ENCODE measurements around the gene IKZF2.

IKZF2 gene

DNA sequence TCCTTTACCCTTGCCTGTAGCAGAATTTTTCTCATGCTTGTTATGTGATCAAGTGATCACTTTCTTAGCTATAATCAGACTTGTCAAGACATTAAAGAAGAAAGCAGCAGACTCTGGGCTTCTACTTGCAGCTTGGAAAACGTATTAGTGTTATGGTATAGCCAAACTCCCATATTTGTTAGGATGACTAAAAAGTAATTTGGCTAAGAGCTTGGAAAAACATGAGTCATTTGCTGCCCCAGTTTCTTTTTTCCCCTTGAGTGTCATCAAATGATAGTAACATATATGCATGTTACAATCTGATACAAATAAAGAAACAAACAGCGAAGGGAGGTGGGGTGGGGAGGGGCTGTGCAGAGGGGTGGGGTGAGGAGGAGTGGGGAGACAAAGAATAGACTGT is 155.5 kb downstream of the IKZF2 start:
- no peak for DNase-seq

DNA sequence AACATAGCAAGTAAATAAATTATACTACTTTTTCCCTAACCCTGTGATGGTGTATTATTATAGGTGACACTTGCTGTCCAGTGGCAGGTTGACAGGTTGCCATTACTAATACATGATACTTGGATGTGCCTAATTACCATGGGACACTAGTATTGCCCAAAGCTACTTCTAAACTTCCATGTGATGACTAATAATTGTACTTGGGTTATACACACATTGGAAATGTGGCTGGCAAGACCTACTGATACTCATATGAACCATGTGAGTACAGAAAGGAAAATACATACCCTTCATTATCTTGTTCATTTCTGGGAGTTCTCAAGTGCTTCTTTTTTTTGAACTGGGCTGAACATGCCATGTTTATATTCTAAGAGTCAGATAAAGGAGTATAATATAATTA is 156.4 kb downstream of the IKZF2 start:
- DNase-seq = no peak

DNA sequence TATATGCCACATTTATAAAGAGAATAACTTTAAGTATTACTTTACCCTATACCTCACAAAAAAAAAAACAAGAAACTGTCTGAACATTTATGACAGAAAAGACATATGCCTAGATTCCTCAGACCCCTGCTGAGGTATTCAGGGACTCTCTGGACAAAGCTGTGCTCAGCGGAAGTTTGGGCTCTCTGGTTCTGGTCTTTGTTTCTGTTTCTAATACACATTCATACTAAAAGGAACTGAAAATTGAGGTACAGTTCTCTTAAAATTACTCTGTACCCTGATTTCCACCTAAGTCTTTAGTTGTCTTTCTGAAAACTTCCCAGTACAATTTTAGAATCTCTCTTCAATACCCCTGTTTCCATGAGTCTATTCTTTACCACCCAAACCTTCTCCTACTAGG is 160.3 kb downstream of the IKZF2 start:
- DNase-seq = no peak

DNA sequence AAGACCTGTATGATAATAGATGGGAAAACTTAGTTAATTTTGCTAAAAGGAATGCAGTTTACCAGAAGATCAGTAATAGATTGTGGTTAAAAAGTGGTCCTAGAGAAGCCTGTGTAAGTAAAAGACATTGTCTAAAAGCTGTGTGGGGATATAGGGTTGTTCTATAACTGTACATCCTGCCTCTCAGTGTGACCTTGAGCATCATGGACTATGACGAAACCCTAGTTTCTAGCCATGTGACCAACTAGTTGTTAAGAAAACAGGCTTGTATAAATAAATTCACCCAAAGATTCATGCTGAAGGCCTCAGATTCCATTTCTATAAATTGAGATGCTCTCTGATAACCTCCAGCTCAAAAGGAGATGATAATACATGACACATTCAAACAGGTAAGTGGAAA is 160.7 kb downstream of the IKZF2 start:
- no peak for DNase-seq

DNA sequence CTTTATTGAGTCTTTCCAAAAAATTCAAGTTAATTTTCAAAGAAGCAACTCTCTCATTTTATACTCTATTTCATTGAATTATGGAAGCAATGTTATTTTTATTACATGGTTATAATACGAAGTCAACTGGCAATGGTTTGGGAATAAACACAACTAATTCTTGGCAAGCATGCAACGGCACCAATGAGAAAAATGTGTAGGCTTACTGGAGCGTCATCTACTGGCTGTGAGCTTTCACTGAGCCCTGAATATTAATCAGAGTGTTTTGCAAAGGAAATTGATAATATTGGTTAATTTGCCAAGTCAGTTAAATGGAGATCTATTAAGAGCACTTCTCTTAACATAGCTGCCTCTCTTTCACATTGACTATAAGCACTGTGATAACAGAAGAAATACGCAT is 163.9 kb downstream of the IKZF2 start:
- DNase-seq = no peak

DNA sequence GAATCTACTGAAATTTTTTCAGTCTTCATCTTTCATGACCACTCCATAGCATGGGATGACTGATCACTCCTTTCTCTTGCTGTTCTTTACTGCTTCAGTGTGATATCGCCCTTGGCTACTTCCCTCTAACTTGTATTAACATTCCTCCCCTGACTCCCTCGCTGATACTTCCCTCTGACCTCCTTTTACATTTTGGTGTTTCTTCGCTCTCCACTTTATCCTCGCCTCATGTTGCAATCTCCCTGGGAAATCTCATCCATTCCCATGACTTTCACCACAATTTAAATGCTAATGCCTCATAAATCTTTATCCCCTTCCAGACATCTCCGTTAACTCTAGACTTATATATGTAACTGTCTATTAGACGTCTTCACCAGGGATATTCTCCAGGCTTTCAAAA is 167.3 kb downstream of the IKZF2 start:
- no peak for DNase-seq

DNA sequence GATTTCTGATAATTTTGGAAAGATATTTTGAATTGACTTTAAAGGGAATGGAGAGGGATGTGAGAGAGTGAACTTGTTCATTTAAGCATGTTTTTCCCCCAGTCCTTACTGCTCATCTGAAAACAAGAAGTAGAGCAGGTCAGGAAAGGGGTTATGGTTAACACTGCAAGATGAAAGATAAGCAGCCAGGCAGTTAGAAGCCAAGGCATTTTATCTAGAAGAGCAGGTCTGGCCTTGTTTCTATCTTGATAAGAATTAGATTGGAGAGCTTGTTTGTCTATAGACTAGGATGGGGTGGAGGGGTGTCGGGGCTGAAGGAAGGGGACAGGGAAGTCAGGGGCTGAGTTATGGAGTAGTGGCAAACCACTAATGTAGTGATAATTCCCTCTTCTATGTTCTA is 171.6 kb downstream of the IKZF2 start:
- no peak for DNase-seq

DNA sequence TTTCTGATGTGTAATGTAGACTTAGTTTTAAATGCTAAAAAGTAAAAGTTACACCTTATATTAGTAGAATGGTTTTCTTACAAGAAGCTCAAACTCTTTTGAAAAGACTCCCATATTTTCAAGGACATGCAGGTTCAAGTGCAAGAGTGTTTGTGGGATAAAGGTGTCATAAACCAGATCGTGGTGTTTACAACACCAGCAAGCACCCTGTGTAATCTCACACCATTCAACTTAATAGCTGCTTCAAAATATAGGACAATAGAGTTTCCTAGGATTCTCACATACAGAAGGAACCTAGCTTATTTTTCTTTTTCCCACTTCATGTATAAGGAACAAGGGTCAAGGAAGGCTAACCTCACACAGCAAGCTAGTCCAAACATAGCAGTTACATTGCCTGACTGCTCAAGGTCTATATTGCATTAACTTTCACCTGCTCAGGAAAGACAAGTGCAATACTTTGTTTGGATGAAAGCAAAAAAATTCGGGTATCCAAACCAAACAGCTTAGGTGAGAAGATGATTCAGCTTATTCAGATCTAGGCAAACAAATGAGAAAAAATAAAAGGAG is 172.3 kb downstream of the IKZF2 start:
- no peak for DNase-seq

DNA sequence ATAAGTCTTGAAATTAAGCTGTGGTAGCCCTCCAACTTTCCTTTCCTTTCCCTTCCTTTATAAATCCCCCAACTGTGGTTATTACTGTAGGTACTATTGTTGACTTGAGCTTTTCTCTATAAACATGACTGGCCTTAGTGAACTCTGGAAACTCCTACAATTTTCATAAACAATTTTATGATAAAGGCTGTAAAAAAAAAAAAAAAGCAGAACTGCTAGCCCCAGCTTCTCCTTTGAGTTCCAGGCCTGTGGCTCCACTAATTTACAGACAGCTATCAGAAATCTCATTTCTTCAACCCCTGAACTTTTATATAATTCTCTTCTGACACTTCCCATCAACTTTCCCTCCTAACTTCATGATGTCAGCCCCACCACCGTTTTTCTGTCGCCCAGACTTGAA is 174.3 kb downstream of the IKZF2 start:
- peak; percentile 25 to 38 for DNase-seq

DNA sequence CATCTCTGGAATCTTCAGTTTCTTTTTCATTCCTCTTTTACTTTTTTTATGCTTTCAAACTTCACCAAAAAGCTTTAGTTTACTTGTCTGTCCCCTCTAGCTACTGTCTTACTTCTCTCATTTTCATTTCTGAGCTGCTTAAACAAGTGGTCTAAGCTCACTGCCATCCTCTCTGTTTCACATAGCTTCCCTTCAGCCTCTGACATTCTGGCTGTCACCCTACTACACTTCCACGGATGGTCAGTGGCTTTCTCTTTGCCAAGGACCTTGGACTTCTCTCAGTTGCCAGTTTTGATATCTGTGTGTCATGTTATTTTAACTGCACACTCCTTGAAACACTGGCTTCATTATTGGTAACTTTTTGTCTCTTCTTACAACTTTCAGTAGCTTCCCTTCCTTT is 176.1 kb downstream of the IKZF2 start:
- no peak for DNase-seq

DNA sequence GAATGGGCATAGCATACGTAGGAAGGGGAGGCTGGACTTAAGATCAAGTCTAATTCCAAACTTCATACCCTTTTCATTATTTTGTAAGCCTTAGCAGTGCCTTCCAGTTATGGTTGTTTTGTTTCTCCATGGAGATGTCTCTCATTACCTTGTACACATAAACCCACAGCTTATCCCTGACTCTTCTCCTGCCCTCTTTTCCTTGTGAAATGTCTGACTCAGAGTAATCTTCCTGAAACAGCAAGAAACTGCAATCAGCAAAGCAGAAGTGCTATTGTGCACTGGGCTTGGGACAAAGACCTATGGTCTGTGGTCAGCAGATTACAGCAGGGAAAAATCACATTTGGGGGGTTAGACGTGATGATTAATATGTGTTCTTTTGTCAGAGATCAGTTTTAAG is 176.7 kb downstream of the IKZF2 start:
- DNase-seq = peak; percentile 54 to 88

DNA sequence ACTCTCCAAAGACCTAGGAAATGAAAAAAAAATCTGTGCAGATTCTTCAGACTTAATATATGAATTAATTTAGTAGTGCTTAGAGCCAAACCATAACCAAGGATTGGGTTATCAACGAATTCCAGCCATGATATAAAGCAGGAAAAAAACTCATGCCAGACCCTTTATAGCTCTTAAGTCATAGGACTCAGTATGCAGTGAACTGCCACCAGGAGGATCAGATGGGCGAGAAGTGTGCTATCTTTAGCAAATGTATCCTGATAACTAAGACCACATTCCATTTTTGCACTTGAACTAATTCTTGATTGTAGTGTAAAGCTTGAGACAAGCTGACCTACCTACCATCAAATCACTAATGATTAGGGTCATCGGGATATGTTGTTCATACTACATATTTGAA is 178.1 kb downstream of the IKZF2 start:
- DNase-seq = no peak

DNA sequence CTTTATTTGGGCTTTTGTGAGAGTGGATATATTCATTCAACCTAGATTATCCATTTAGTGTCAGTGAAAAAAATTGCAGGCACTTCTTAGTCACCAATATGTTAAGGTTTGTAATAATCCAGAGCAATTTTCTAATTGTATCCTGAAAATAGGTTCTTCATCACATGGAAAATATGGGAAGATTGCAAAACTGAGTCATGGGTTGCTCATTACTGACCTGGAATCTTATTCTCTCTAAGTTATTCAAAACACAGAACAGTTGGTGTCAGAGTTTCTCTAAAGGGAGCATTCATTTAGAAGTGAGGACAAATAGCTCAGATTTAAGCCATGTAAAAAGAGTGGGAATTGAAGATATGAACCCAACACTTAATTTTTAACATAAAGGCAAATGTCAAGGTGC is 181.3 kb downstream of the IKZF2 start:
- no peak for DNase-seq

DNA sequence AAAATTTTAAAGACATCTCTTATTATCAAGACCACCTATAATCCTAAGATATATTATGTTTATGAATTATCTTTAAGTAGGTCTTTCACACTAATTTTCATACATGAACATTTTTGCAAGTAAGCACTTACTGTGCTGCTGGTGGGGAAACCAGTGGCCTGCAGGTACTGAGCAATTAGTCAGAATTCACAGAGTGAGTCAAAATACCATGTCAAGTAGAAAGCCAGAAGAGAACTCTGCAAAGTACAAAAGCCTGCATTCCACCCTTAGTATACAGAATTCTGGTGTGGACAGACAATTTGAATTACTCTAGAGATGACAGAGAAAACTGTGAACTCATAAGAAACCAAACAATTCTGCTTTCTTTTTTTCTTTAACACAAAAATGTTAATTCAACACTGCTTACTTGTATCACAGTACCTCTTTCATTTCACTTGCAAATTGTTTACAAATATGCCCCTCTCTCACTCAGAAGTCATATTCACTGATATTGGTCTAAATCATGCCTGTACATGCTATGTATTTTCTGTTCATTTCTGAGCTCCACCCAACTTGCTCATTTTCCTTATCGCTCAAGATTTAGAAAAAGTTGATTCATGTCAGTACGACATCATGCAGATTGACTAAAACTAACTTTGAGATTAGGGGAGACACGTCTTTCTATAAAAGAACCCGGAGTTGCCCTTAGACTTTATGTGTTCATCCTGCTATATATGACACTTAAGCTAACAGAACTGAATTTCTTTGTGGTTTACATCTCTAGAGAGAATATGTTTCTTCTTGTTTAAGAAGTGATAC is 182.9 kb downstream of the IKZF2 start:
- no peak for DNase-seq

DNA sequence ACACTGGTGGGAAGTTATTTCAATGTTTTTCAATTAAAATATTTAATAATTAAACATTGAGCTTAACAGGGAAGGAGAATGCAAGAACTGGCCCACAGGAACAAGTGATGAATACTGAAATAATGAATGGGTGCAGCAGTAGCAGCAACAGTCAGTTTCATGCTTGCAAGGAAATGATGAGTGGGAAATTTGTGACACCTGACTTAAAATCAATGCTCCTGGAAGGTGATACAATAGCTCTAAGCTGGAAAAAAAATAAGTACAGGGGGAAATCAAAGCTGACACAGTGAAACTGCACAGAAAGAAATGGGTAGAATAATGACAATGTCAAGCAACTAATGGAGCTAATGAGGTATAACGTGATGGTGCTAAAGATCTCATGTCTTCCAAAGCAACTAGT is 184.5 kb downstream of the IKZF2 start:
- DNase-seq = no peak

DNA sequence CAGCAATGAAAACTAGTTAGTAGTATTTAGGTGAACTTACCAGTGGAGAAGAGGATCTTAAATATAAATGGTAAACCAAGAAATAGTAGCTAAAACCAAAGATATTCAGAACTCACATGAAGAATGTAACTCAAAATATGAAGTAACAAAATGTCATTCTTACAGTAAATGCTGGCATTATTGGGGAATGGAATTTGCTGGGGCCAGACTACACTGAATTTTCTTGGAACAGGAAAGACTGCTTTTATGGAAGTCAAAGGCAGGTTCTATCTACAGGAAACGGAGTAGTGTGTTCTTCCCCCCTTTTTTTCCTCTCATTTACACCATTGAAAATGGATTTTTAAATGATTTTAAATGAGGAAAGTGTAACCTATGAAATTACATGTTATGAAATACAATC is 188.7 kb downstream of the IKZF2 start:
- no peak for DNase-seq

DNA sequence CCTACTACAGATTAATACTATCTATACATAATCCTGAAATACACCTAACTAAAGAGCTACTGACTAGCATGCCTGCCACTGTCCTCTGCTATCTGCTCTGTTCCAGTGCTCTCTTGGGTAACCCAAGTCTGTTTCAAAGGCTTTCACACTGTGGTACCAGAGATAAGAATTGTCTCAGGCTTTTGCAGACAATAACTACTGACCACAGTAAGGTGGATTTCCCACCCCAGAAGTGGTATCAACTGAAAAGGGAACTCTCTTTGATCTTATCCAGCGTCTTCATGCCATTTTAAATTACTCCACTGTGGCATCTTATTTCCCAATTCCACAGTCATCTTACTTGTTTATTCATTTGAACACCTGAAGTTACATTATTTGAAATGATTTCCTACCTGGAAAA is 190.2 kb downstream of the IKZF2 start:
- DNase-seq = no peak

DNA sequence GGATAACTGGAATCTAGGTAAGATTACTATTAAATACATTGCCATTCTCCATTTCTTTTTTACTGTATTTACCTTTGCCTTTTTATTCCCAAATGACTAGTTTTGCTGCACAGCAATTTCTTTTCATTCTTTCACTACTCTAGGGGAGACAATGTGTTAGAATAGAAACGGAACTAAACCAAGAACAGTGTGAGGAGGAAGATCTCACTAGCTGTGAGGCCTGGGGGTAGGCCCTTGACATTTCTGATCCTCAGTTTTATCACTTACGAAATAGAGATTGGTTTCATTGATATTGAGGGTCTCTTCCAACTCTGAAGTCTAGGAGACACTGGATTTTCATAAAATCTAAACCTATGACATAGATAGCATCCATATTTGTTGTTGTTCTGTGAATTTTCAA is 191.1 kb downstream of the IKZF2 start:
- no peak for DNase-seq

DNA sequence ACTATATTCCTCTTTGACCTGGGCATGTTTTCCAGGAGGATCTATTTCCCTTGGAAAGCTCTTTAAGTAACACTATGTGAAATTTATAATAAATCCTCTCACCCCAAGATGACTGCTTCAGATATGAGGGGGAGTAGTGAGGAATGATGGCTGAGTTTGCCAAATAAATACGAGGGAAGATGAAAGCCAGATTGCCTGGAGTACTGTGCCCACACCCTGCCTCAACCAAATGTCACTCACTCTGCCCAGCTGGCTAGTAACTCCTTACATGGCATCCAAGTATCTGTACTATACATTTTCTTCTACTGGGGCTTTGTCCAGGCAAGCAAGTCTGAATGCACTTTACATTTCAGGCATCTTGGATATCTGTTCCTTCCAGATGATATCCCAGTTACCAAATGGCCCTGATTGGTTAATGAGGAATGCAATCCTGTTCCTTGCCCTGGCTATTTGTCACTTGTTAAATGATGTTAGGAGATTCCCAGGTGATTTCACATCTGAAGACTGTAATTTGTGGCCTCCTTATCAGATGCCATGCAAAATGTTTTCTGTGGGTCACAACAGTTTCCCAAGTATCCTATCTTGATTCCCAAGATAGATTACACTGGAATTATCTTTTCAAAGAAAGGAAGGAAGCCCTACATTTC is 191.8 kb downstream of the IKZF2 start:
- DNase-seq = no peak

DNA sequence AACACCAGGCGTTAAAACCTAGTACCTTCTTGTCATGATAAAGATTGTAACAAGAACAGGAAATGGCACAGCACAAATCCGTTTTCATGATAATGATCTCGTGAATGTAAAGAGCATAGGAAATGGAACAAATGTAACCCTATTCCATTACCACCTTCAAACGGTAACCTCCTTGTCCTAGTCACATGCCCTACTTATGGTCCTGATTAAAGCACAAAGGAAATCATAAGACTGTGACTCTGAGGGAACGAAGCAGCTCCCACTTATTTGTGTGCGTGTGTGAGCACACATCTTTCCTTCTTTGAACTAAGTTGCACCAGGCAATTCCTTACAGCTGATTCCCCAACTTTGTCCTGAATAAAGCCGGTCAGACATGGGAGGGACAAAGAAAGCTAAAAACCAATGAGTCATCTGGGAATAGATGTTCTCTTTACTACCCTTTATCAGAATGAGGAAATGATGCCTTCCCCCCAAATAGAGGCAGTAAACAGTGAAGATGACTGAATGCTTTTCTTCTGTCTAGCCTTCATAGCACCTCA is 192.6 kb downstream of the IKZF2 start:
- peak; percentile 12 to 59 for DNase-seq

DNA sequence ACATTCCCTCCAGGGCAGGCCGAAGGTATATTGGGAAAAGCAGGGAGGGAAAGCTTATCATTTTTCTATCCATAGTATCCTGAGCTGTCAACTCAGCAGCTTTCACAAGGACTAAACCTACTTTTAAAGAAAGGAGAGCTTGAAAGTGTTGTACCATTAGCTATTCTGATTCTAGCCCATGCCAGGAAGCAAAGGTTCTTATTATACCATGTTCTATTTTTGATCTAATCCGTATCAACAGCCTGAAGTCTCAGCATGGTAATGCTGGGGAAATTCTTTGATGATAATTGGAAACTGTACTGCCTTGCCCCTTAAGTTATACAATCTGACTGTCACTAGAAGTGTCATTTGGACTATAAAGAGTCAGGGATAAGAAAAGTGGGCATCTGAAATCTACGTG is 193.3 kb downstream of the IKZF2 start:
- DNase-seq = no peak

DNA sequence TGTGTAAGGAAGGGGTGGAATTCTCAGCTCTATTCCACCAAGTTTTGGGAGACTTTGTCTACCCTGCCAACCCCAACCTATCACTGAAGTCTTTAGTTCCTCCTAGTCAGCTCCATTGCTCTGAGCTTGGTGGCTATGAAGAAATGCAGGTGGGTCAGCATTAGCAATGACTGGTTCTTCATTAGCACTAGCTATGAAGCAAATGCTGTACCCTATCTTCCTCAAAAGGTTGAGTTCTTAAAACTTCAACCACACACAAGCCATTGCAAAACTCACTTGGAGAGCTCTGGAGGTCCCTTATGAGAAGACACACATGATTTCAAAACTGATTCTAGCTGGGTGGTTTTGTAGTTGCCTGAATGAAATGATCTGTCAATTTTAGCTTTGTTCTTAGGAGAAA is 193.8 kb downstream of the IKZF2 start:
- DNase-seq = peak; percentile 13 to 68

DNA sequence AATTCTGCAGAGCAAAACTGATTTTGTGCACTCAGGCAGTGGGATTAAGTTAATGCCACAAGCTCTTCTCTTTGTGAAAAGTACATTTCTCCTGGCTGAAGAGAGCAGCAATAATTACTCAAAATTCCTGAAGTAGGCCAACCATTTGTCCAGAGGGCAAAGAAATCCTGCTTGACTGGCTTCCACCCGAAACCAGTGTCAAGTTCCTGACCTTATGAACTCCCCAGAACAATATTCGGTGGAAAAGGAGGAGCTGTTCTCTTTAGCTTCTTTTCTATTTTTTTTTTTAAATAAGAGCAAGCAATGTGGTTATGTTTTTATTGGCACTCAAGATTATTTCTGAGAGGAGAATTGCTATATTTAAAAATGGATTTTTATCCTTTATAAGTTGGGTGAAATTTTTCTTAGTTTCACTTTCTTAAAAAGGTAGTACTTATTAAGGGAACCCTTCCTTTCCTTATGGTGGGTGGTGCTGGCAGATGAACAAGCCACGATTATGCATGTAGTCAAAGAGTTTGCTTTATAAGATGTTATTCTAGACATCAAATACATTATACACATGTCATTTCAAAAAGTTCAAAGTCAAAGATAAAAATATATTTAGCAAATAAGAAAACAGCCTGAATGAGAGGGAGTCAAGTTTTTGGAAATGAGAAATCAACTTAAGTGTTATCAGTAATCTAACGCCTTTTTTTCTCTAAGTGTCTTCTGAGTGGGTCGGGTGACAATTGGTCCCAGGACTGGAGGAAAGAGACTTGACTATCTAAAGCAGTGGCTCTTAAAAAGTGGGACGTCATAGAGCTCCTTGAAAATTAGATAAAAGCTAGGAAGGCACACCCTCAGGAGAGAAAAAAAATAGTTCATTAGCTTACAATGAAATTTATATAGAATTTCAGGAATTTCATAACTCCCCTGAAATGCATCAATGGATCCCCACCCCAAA is 194.5 kb downstream of the IKZF2 start:
- no peak for DNase-seq
